Activated CD4-positive, alpha-beta T cell treated with anti-CD3 and anti-CD28 coated beads for 36 hours (primary cell): ENCODE results near the gene IGF2. TPM values are rescaled to one million over a fixed set of nuclear protein-coding genes. Genes with fewer than 3 reads are reported as not detected.
"Not testable (repeated sequence)": the region's sequence is repeated elsewhere in the genome, so short reads cannot be mapped to it uniquely, and the experiment has no call there.

ENCODE experiments used
- ATAC-seq: fragments of 200-7000 bp; cut with Tn5 transposase; one replicate; pipeline ENCODE4 v1.10.0; 2021; ENCODE audit warnings: mild to moderate bottlenecking, moderate library complexity
- CTCF ChIA-PET: fragments of 350-600 bp; sonication (Branson Sonifier 250); formaldehyde crosslinking; loops from one replicate; lab custom pipeline; 2021; ENCODE audit warnings: antibody characterized with exemption; lab: Charles Lee
- POLR2A ChIA-PET: fragments of 350-600 bp; sonication (Branson Sonifier 250); formaldehyde crosslinking; loops from one replicate; lab custom pipeline; 2021; ENCODE audit warnings: antibody characterized with exemption, inconsistent platforms; lab: Charles Lee
- DNase-seq: peaks from one replicate; pipeline ENCODE4 v3.0.0-alpha.2; 2020
- H3K27ac Mint-ChIP-seq: one replicate; pipeline ENCODE4 v1.8.0; 2021; ENCODE audit warnings: mixed read lengths
- H3K27me3 Mint-ChIP-seq: one replicate; pipeline ENCODE4 v1.8.0; 2021; ENCODE audit warnings: mixed read lengths
- H3K36me3 Mint-ChIP-seq: one replicate; pipeline ENCODE4 v1.8.0; 2021; ENCODE audit warnings: low read depth, mixed read lengths
- H3K4me1 Mint-ChIP-seq: one replicate; pipeline ENCODE4 v1.8.0; 2021; ENCODE audit warnings: mixed read lengths
- H3K4me3 Mint-ChIP-seq: one replicate; pipeline ENCODE4 v1.8.0; 2021; ENCODE audit warnings: mild to moderate bottlenecking, moderate library complexity, mixed read lengths
- H3K9me3 Mint-ChIP-seq: one replicate; pipeline ENCODE4 v1.8.0; 2021; ENCODE audit warnings: low read depth, mixed read lengths
- intact Hi-C, 2 experiments: fragments of 100-400 bp; cut with DNase I in 1 of 2; cut with micrococcal nuclease in 1 of 2; formaldehyde crosslinking; loops; one replicate each; pipeline versions ENCODE4 v1.14.2 to v1.15.1; 2022 to 2024; cut with DNase I, micrococcal nuclease
- total RNA-seq, 2 experiments: library from RNA; stranded (reverse); gene quantifications; one replicate each; pipeline ENCODE4 v1.2.3, GENCODE V29; 2021

Gene IGF2
- total RNA-seq, 2 experiments from 2014 or later = 8.6 to 9.2 TPM

DNA sequence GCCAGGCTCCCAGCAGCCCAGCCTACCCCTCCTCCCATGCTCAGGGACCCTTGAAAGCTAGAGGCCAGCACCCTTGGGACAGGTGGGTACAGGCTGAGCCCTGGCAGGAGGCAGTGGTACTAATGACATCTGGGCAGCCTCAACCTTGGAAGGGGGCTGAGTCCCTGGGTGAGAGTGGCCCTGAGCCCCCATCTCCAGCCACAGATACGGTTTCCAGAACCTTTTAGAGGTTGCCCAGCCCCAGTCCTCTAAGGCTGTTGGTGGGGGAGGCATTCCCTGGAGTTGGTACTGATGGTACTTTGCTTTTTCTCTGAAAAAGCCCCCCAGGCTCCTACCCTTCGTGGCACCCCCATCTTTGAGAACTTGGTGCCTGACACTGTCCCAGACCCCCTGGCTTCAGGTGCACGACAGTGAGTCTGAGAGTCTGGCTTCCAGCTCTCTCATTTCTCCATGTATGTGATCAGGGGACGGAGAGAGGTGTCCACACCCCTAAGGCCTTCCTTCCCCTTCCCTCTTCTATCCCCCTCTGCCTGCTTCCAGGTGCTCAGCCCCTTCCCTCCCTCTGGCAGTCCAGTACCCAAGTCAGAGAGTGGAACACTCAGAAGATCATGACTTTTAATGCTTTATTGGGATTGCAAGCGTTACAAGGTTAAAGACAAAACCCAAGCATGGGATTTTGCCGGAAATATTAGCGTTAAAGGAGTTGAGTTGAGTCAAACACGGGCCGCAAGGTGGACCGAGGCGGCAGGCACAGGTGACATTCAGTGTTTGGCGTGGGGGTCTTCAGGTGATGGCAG lies 10.5 kb downstream of the IGF2 start:
- no peak overlapping the region for H3K27ac Mint-ChIP-seq
- ChIA-PET CTCF (no interaction called here), POLR2A (no interaction called here)
- peaks cover 4% of the 10 kb centered on the region for H3K9me3 Mint-ChIP-seq
- H3K4me1 Mint-ChIP-seq = no peaks in the 10 kb centered on the region
- ATAC-seq (no peak), DNase-seq (no peak)
- no peak overlapping the region for H3K4me3 Mint-ChIP-seq
- no peaks in the 10 kb centered on the region for H3K36me3 Mint-ChIP-seq
- peaks cover 33% of the 10 kb centered on the region for H3K27me3 Mint-ChIP-seq
- intact Hi-C loops = no loop called here

DNA sequence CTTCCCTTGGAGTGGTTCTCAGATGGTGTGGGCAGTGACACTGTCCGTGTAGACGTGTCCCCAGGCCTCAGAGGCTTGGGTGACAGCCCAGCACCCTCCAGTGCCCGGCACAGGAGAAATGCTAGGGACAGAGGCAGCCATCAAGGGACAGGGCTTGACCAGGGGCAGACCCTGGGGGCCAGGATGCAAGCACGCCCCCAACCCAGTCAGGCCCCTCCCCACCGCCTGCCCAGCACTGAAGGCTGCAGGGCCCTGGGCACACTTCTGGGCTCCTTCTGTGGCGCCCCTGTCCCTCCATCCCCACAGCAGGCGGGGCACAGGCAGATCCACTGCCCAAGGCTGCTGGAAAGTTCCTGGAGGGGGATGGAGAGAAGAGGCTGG lies 11.1 kb downstream of the IGF2 start:
- Mint-ChIP-seq H3K27me3 (peaks cover 31% of the 10 kb centered on the region), H3K36me3 (no peaks in the 10 kb centered on the region), H3K4me1 (no peaks in the 10 kb centered on the region), H3K27ac (no peak overlapping the region), H3K9me3 (peaks cover 4% of the 10 kb centered on the region), H3K4me3 (no peak overlapping the region)
- intact Hi-C loops = no loop called here
- CTCF ChIA-PET = no interaction called here
- POLR2A ChIA-PET = no interaction called here
- ATAC-seq = no peak
- no peak for DNase-seq

DNA sequence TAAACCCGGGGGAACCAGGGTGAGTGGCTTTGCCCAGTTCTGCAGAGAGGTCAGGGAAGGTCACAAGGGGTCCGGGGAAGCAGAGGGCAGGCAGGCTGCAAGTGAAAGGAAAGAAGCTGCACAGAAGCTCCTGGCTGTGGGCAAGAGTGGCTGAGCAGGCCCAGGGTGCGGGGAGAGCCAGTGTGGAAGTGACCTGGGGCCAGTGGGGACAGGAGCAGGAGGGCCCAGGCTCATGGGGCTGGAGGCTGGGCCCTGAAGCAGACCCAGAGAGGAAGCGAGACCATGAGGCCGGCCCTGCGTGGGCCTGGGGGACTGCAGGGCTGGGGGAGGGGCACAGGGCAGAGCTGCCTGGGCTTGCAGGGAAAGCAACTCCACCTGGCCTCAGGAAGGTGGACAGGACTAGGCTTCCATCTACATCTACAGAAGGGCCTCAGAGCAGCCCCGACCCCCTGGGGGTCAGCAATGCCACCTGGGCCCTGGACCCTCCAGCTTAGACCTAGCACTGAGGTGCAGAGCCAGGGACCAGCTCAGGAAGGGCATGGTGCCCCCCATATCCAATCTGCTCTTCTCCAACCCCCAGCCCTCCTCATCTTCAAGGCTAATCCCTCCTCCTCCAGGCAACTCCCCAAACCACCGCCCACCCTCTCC lies 11.6 kb downstream of the IGF2 start:
- Mint-ChIP-seq H3K27ac (no peak overlapping the region), H3K36me3 (no peaks in the 10 kb centered on the region), H3K27me3 (peaks cover 27% of the 10 kb centered on the region), H3K4me3 (no peak overlapping the region), H3K4me1 (no peaks in the 10 kb centered on the region), H3K9me3 (peaks cover 4% of the 10 kb centered on the region)
- ATAC-seq = no peak
- DNase-seq = no peak
- CTCF ChIA-PET = no interaction called here
- intact Hi-C loops = no loop called here
- POLR2A ChIA-PET = no interaction called here

- DNase-seq (no peak), ATAC-seq (no peak)
- no peaks in the 10 kb centered on the region for H3K4me1 Mint-ChIP-seq
- peaks cover 4% of the 10 kb centered on the region for H3K9me3 Mint-ChIP-seq
- H3K27me3 Mint-ChIP-seq = peaks cover 20% of the 10 kb centered on the region
- H3K4me3 Mint-ChIP-seq = no peak overlapping the region
- intact Hi-C loops = no loop called here
- no peaks in the 10 kb centered on the region for H3K36me3 Mint-ChIP-seq
- CTCF ChIA-PET = no interaction called here
- POLR2A ChIA-PET = no interaction called here
- no peak overlapping the region for H3K27ac Mint-ChIP-seq
Measured at GRCh38 chr11:2126520-2127085, 12.6 kb downstream of the IGF2 start.

DNA sequence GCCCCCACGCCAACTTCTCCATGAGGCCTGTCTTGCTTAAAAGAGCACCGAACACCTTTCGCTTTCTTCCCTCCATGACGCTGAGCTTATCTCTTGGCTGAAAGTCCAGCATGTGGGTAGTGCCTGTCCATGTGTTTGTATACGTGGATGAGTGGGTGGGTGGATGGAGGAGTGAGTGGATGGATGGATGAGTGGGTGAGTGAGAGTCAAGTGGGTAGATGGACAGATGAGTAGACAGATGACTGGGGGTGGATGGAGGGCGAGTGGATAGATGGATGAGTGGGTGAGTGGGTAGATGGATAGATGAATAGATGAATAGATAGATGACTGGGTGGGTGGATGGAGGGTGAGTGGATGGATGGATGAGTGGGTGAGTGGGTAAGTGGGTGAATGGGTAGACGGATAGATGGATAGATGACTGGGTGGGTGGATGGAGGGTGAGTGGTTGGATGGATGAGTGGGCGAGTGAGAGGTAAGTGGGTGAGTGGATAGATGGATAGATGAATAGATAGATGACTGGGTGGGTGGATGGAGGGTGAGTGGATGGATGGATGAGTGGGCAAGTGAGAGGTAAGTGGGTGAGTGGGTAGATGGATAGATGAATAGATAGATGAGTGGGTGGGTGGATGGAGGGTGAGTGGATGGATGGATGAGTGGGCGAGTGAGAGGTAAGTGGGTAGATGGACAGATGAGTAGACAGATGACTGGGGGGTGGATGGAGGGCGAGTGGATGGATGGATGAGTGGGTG lies 14.3 kb downstream of the IGF2 start:
- H3K27ac Mint-ChIP-seq, POLR2A ChIA-PET, H3K9me3 Mint-ChIP-seq, H3K4me1 Mint-ChIP-seq, DNase-seq, intact Hi-C loops, H3K36me3 Mint-ChIP-seq, ATAC-seq, H3K4me3 Mint-ChIP-seq: not testable (repeated sequence)
- CTCF ChIA-PET = interaction anchor here (1.5 kb wide), 1 partner anchor 27 kb away, joined by 4 read pairs; no protein-coding TSS in a partner anchor
- peaks cover 14% of the 10 kb centered on the region for H3K27me3 Mint-ChIP-seq

DNA sequence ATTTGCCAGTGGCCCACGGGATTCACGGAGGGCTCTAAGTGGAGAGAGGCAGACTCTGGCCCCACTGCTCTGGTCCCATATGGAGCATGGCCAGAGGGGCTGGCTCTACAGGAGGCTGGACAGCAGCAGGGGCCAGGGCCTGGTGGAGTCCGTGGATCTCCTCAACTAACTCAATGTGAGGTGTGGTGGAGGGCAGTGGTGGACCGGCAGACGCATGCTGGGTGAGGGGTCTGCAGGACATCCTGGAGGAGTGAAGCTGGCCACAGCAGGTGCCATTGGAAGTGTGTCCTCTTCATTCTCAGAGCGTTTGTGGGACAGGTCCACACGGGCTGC lies 15.6 kb downstream of the IGF2 start:
- DNase-seq (no peak), ATAC-seq (no peak)
- no peak overlapping the region for H3K27ac Mint-ChIP-seq
- H3K4me1 Mint-ChIP-seq = no peaks in the 10 kb centered on the region
- ChIA-PET CTCF (interaction anchor here (0.6 to 1.5 kb wide), 3 partner anchors 22 to 273 kb away, joined by 3 to 4 read pairs (median 3); no protein-coding TSS in a partner anchor), POLR2A (no interaction called here)
- H3K4me3 Mint-ChIP-seq = no peak overlapping the region
- intact Hi-C loops = no loop called here
- H3K27me3 Mint-ChIP-seq = peaks cover 13% of the 10 kb centered on the region
- no peaks in the 10 kb centered on the region for H3K9me3 Mint-ChIP-seq
- H3K36me3 Mint-ChIP-seq = no peaks in the 10 kb centered on the region

GRCh38 chr11:2122907-2123627 lies 16.1 kb downstream of the IGF2 start:
- H3K27me3 Mint-ChIP-seq = peaks cover 13% of the 10 kb centered on the region
- H3K36me3 Mint-ChIP-seq = no peaks in the 10 kb centered on the region
- ATAC-seq = no peak
- no peak overlapping the region for H3K27ac Mint-ChIP-seq
- DNase-seq = no peak
- no peak overlapping the region for H3K4me3 Mint-ChIP-seq
- no peaks in the 10 kb centered on the region for H3K9me3 Mint-ChIP-seq
- H3K4me1 Mint-ChIP-seq = no peaks in the 10 kb centered on the region
- intact Hi-C loops = no loop called here
- POLR2A ChIA-PET = no interaction called here
- CTCF ChIA-PET = no interaction called here

DNA sequence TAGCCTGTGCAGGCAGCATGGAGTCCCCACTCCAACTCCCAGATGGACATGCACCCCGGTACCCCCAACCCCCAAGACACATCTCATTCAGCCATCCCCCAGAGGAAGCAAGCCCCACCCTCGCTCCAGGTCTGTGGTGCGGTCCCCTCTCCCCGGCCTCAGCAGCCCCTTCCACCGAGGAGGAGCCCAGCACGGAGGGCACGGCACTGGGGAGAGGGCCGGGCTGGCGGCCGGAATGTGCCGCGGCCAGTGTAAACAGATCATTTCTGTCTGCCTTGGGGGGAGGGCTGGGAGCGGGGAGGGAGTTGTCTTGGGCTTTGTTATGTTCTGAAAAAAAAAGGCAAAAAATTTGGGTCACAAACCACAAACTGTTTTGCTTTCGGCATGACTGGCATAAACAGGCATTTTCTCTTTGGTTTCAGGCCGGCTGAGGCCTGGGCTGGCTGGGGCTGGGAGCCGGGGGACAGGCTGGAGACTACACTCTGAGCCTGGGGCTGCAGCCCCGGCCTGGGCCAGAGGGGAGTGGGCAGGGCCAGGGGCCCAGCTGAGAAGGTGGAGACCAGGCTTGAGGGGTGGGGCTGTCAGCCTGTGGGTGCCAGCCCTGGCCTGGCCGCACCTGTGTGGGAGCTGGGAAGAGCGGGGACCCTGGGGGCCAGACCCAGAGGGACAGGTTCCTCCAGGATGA lies 16.8 kb downstream of the IGF2 start:
- CTCF ChIA-PET = no interaction called here
- DNase-seq (no peak), ATAC-seq (no peak)
- intact Hi-C loops = no loop called here
- no peaks in the 10 kb centered on the region for H3K36me3 Mint-ChIP-seq
- no peaks in the 10 kb centered on the region for H3K4me1 Mint-ChIP-seq
- peaks cover 13% of the 10 kb centered on the region for H3K27me3 Mint-ChIP-seq
- POLR2A ChIA-PET = no interaction called here
- H3K4me3 Mint-ChIP-seq = no peak overlapping the region
- no peak overlapping the region for H3K27ac Mint-ChIP-seq
- no peaks in the 10 kb centered on the region for H3K9me3 Mint-ChIP-seq

DNA sequence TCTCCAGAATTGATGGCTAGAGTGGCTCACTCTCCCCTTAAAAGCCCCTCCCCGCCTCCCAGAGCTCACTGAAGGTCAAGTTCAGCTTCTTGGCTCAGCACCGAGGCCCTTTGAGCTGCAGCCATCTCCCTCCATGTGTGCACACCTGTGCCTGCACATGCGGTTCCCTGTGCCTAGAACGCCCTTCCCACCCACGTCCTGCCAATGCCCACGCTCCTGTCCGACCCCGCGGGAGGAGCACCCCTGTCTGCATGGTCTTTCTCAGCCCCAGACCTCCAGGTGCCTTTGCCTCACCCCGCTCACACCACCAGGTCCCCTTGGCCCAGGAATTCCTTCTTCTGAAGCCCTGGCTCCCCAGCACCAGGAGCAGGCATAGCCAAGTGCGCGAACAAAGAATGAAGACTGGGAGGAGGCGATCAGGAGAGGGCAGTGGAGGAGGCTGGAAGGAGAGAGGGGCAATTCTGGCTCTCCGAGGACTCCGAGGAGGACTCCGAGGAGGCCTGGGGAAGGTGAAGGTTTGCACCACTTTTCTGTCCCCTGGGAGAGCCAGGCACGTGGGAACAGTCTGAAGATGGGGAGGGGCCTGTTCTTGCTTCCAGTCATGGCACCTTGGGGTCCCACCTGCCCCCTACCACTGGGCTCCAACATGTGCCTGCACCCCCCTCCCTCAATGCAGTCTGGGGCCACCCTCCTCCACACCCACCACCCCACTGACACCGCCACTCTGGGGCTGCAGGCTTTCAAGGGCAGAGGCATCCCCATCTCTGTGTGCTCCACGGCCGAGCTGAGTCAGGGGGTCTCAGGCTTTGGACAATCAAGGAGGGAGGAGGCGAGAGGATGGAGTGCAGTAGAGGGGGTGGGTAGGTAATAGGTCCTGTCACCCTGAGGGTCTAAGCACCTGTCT lies 17.7 kb downstream of the IGF2 start:
- Mint-ChIP-seq H3K27me3 (peaks cover 14% of the 10 kb centered on the region), H3K4me3 (no peak overlapping the region), H3K27ac (no peak overlapping the region), H3K9me3 (no peaks in the 10 kb centered on the region), H3K36me3 (no peaks in the 10 kb centered on the region), H3K4me1 (no peaks in the 10 kb centered on the region)
- CTCF ChIA-PET = interaction anchor here (1.0 kb wide), 1 partner anchor 30 kb away, joined by 3 read pairs; no protein-coding TSS in a partner anchor
- intact Hi-C loops = no loop called here
- POLR2A ChIA-PET = no interaction called here
- DNase-seq (no peak), ATAC-seq (no peak)
